A673 (cell line): ENCODE results near the gene TMEM176A.

ENCODE experiments used
- EZH2 ChIP-seq: fragments of 200-600 bp; sonication (generic); IDR thresholded peaks from 2 replicates; pipeline ENCODE4 v1.6.1; 2017; ENCODE audit warnings: borderline replicate concordance, low read depth, mild to moderate bottlenecking, mixed read lengths, antibody characterized with exemption, low read length; ENCODE audit not compliant: poor library complexity, severe bottlenecking
- TF ChIP-seq, protein P1 (sequence below): fragments of 300-800, 200-600 bp; sonication (generic); conservative IDR thresholded peaks from 2 replicates; pipeline ENCODE4 v1.5.1; 2017; ENCODE audit warnings: low read depth, mild to moderate bottlenecking, antibody characterized with exemption, low read length, moderate library complexity, mixed read lengths

- TF ChIP-seq, protein P1, sequence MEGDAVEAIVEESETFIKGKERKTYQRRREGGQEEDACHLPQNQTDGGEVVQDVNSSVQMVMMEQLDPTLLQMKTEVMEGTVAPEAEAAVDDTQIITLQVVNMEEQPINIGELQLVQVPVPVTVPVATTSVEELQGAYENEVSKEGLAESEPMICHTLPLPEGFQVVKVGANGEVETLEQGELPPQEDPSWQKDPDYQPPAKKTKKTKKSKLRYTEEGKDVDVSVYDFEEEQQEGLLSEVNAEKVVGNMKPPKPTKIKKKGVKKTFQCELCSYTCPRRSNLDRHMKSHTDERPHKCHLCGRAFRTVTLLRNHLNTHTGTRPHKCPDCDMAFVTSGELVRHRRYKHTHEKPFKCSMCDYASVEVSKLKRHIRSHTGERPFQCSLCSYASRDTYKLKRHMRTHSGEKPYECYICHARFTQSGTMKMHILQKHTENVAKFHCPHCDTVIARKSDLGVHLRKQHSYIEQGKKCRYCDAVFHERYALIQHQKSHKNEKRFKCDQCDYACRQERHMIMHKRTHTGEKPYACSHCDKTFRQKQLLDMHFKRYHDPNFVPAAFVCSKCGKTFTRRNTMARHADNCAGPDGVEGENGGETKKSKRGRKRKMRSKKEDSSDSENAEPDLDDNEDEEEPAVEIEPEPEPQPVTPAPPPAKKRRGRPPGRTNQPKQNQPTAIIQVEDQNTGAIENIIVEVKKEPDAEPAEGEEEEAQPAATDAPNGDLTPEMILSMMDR = no peak
- TF ChIP-seq EZH2 = no peak
These were observed 49.7 kb downstream of the TMEM176A start for GRCh38 chr7:150850273-150850672.
